EH (cell line): ENCODE measurements around the gene PDSS2.
A peak's percentile ranks its signal among the peaks of the same experiment; 100 is the strongest.
"Not testable (repeated sequence)": the region's sequence is repeated elsewhere in the genome, so short reads cannot be mapped to it uniquely, and the experiment has no call there.

Source experiments
- DNase-seq: peaks from one replicate; pipeline ENCODE4 v3.0.0-alpha.2; 2015; ENCODE audit warnings: low read depth

PDSS2 gene

GRCh38 chr6:107459283-107460082, at the start of gene PDSS2:
Gene PDSS2, minus strand, starts transcription at chr6:107459564. Its CDS starts 279 bp downstream, at chr6:107459285.
- peak; percentile 97 for DNase-seq

- DNase-seq = no peak
These were observed 46.8 kb upstream of the PDSS2 start for GRCh38 chr6:107506145-107506544.

- no peak for DNase-seq
These were observed 45.1 kb upstream of the PDSS2 start for GRCh38 chr6:107504270-107505026.

- DNase-seq = no peak
These were observed 37.7 kb upstream of the PDSS2 start for GRCh38 chr6:107496892-107497684.

- DNase-seq = no peak
These were observed 36.6 kb upstream of the PDSS2 start for GRCh38 chr6:107495971-107496370.

GRCh38 chr6:107495196-107495643, 35.9 kb upstream of the PDSS2 start:
- DNase-seq = no peak

- DNase-seq = no peak
These were observed 34.0 kb upstream of the PDSS2 start for GRCh38 chr6:107493158-107494057.

GRCh38 chr6:107491760-107492660, 32.6 kb upstream of the PDSS2 start:
- peak; percentile 52 for DNase-seq

GRCh38 chr6:107491138-107491609, 31.8 kb upstream of the PDSS2 start:
- peak; percentile 4 for DNase-seq

- no peak for DNase-seq
These were observed 31.3 kb upstream of the PDSS2 start for GRCh38 chr6:107490566-107491137.

- peak; percentile 23 for DNase-seq
These were observed 30.5 kb upstream of the PDSS2 start, which contains the start of gene SOBP for GRCh38 chr6:107489636-107490565. Gene SOBP, plus strand, starts transcription at chr6:107490117. Its CDS starts 500 bp downstream, at chr6:107490617.

- peak; percentile 17 for DNase-seq
These were observed 29.7 kb upstream of the PDSS2 start for GRCh38 chr6:107488875-107489635.

GRCh38 chr6:107488174-107488874, 29.0 kb upstream of the PDSS2 start:
- DNase-seq = no peak

GRCh38 chr6:107485157-107485556, 25.8 kb upstream of the PDSS2 start:
- no peak for DNase-seq

GRCh38 chr6:107479089-107479690, 19.8 kb upstream of the PDSS2 start:
- DNase-seq = no peak

GRCh38 chr6:107475826-107476225, 16.5 kb upstream of the PDSS2 start:
- not testable (repeated sequence) for DNase-seq

GRCh38 chr6:107475360-107475759, 16.0 kb upstream of the PDSS2 start:
- not testable (repeated sequence) for DNase-seq
